HEK293 (cell line): ENCODE measurements around the gene IL25.

ENCODE experiments used
- CTCF ChIA-PET: fragments of 350-600 bp; formaldehyde crosslinking; extraction: SDS; loops from one replicate; lab custom pipeline; 2021; ENCODE audit warnings: antibody characterized with exemption; lab: Yijun Ruan, JAX
- POLR2A ChIA-PET: fragments of 300-600 bp; formaldehyde crosslinking; extraction: SDS; loops from one replicate; lab custom pipeline; 2020; ENCODE audit warnings: antibody characterized with exemption, inconsistent platforms; lab: Yijun Ruan, JAX
- H3K27ac ChIP-seq: fragments of 200-500 bp; sonication (Bioruptor generic); 2 replicates; pipeline ENCODE4 v1.5.1; 2014; ENCODE audit warnings: low read depth, low read length, control low read depth, inconsistent platforms; ENCODE audit errors: extremely low read depth
- H3K36me3 ChIP-seq, 2 experiments: fragments of 200-500 bp in 1 of 2; sonication (Bioruptor generic) in 1 of 2; 1 replicate in 1 of 2; 2 replicates in 1 of 2; pipeline ENCODE4 v1.5.1; 2014 to 2017; ENCODE audit warnings: inconsistent platforms in 2 of 2, low read length in 2 of 2; ENCODE audit not compliant: control insufficient read depth in 2 of 2, insufficient read depth in 1 of 2
- H3K4me1 ChIP-seq: fragments of 200-500 bp; sonication (Bioruptor generic); 2 replicates; pipeline ENCODE4 v1.5.1; 2014; ENCODE audit warnings: mild to moderate bottlenecking, low read length, inconsistent platforms; ENCODE audit not compliant: control insufficient read depth, insufficient read depth
- H3K4me3 ChIP-seq: 2 replicates; pipeline ENCODE4 v1.5.1; 2011; ENCODE audit warnings: low read depth, mild to moderate bottlenecking, control low read depth, low read length, moderate library complexity
- H3K9me3 ChIP-seq: fragments of 200-500 bp; sonication (Bioruptor generic); 2 replicates; pipeline ENCODE4 v1.5.1; 2014; ENCODE audit warnings: low read depth, low read length, inconsistent platforms; ENCODE audit not compliant: control insufficient read depth, insufficient read depth
- BCL11B ChIP-seq: fragments of 450-650 bp; formaldehyde crosslinking; IDR thresholded peaks from 2 replicates; pipeline ENCODE4 v1.5.1; 2016; ENCODE audit warnings: low read depth, missing biosample characterization, missing genetic modification characterization
- EGR2 ChIP-seq: fragments of 450-650 bp; formaldehyde crosslinking; IDR thresholded peaks from 2 replicates; pipeline ENCODE4 v1.5.1; 2016; ENCODE audit warnings: low read depth, missing biosample characterization, missing genetic modification characterization
- HIC1 ChIP-seq: fragments of 450-650 bp; formaldehyde crosslinking; IDR thresholded peaks from 2 replicates; pipeline ENCODE4 v1.5.1; 2016; ENCODE audit warnings: missing biosample characterization, missing genetic modification characterization
- MEIS1 ChIP-seq: sonication (generic); formaldehyde crosslinking; IDR thresholded peaks from 2 replicates; pipeline ENCODE4 v1.8.1; 2022; ENCODE audit warnings: missing genetic modification reagents, mild to moderate bottlenecking, borderline replicate concordance
- RBAK ChIP-seq: fragments of 450-650 bp; formaldehyde crosslinking; IDR thresholded peaks from 2 replicates; pipeline ENCODE4 v1.5.1; 2016; ENCODE audit warnings: missing biosample characterization, missing genetic modification characterization
- ZBTB10 ChIP-seq: fragments of 450-650 bp; formaldehyde crosslinking; IDR thresholded peaks from 2 replicates; pipeline ENCODE4 v1.5.1; 2016; ENCODE audit warnings: missing biosample characterization, missing genetic modification characterization
- ZBTB21 ChIP-seq: fragments of 450-650 bp; formaldehyde crosslinking; IDR thresholded peaks from 2 replicates; pipeline ENCODE4 v1.5.1; 2017; ENCODE audit warnings: missing biosample characterization, missing genetic modification characterization
- ZNF112 ChIP-seq: fragments of 450-650 bp; formaldehyde crosslinking; IDR thresholded peaks from 2 replicates; pipeline ENCODE4 v1.5.0; 2017; ENCODE audit warnings: missing biosample characterization, missing genetic modification characterization
- ZNF169 ChIP-seq: fragments of 450-650 bp; formaldehyde crosslinking; IDR thresholded peaks from 2 replicates; pipeline ENCODE4 v1.5.1; 2016; ENCODE audit warnings: missing biosample characterization, missing genetic modification characterization
- ZNF175 ChIP-seq: fragments of 450-650 bp; formaldehyde crosslinking; IDR thresholded peaks from 2 replicates; pipeline ENCODE4 v1.5.1; 2016; ENCODE audit warnings: missing biosample characterization, missing genetic modification characterization
- ZNF324 ChIP-seq: fragments of 450-650 bp; formaldehyde crosslinking; IDR thresholded peaks from 2 replicates; pipeline ENCODE4 v1.5.1; 2016; ENCODE audit warnings: missing biosample characterization, missing genetic modification characterization
- ZNF341 ChIP-seq: fragments of 450-650 bp; formaldehyde crosslinking; IDR thresholded peaks from 2 replicates; pipeline ENCODE4; 2016; ENCODE audit warnings: low read depth, missing biosample characterization, missing genetic modification characterization
- ZNF366 ChIP-seq: fragments of 450-650 bp; formaldehyde crosslinking; conservative IDR thresholded peaks from 2 replicates; pipeline ENCODE4 v1.5.1; 2016; ENCODE audit warnings: missing biosample characterization, missing genetic modification characterization
- ZNF398 ChIP-seq: fragments of 450-650 bp; formaldehyde crosslinking; IDR thresholded peaks from 2 replicates; pipeline ENCODE4 v1.5.1; 2017; ENCODE audit warnings: missing biosample characterization, missing genetic modification characterization
- ZNF423 ChIP-seq: fragments of 450-650 bp; formaldehyde crosslinking; IDR thresholded peaks from 2 replicates; pipeline ENCODE4 v1.5.1; 2016; ENCODE audit warnings: missing biosample characterization, missing genetic modification characterization
- ZNF488 ChIP-seq: fragments of 450-650 bp; formaldehyde crosslinking; IDR thresholded peaks from 2 replicates; pipeline ENCODE4 v1.5.1; 2016; ENCODE audit warnings: missing biosample characterization, missing genetic modification characterization

Gene IL25

GRCh38 chr14:23348297-23348655 lies 24.3 kb upstream of the IL25 start:
- CTCF ChIA-PET, result interaction anchor here (0.6 kb wide), 1 partner anchor 12 kb away, joined by 3 read pairs; no protein-coding TSS in a partner anchor
- no peaks in the 10 kb centered on the region for H3K36me3 ChIP-seq
- no peaks in the 10 kb centered on the region for H3K9me3 ChIP-seq
- H3K4me3 ChIP-seq, result no peak overlapping the region
- H3K27ac ChIP-seq, result no peak overlapping the region
- TF ChIP-seq ZBTB10, result no peak
- TF ChIP-seq ZNF366 (tag by site-specific recombination), result no peak
- no peak for TF ChIP-seq ZNF112
- TF ChIP-seq BCL11B (tag by site-specific recombination), result no peak
- TF ChIP-seq EGR2 (tag by site-specific recombination), result no peak
- no peak for TF ChIP-seq ZNF488 (tag by site-specific recombination)
- TF ChIP-seq ZNF341 (tag by site-specific recombination), result no peak
- TF ChIP-seq ZNF324 (tag by site-specific recombination), result no peak
- no peak for TF ChIP-seq ZNF423 (tag by site-specific recombination)
- no peak for TF ChIP-seq ZBTB21 (tag by site-specific recombination)
- no peak for TF ChIP-seq MEIS1 (CRISPR knock-in tag)
- POLR2A ChIA-PET, result interaction anchor here (0.6 kb wide), 1 partner anchor 21 kb away, joined by 3 read pairs; no protein-coding TSS in a partner anchor
- no peaks in the 10 kb centered on the region for H3K4me1 ChIP-seq

GRCh38 chr14:23349156-23349845 lies 23.3 kb upstream of the IL25 start:
- Histone ChIP-seq H3K9me3 (no peaks in the 10 kb centered on the region), H3K27ac (no peak overlapping the region), H3K4me3 (no peak overlapping the region), H3K36me3 (no peaks in the 10 kb centered on the region), H3K4me1 (no peaks in the 10 kb centered on the region)
- TF ChIP-seq ZNF175 (no peak), BCL11B (tag by site-specific recombination) (no peak)
- CTCF ChIA-PET, result no interaction called here
- POLR2A ChIA-PET, result interaction anchor here (0.6 kb wide), 1 partner anchor 22 kb away, joined by 3 read pairs; no protein-coding TSS in a partner anchor

- Histone ChIP-seq H3K4me1 (no peaks in the 10 kb centered on the region), H3K4me3 (peak overlapping the region; percentile 56), H3K27ac (no peak overlapping the region), H3K36me3 (no peaks in the 10 kb centered on the region), H3K9me3 (no peaks in the 10 kb centered on the region)
- CTCF ChIA-PET, result interaction anchor here (0.6 to 1.7 kb wide), 3 partner anchors 9 to 30 kb away, joined by 3 to 6 read pairs (median 4); no protein-coding TSS in a partner anchor
- POLR2A ChIA-PET, result interaction anchor here (0.7 to 1.9 kb wide), 3 partner anchors 30 to 65 kb away, joined by 3 to 7 read pairs (median 4); partner anchors contain the start of gene PABPN1
- TF ChIP-seq ZNF169 (tag by site-specific recombination) (no peak), ZNF398 (tag by site-specific recombination) (peak; percentile 71), RBAK (no peak), HIC1 (tag by site-specific recombination) (peak; percentile 82; the same call in 1 of the 2 replicates)
Observed at GRCh38 chr14:23351681-23352505, 20.7 kb upstream of the IL25 start.
